GM18868 (cell line): Measurements from ENCODE around the gene RTN1.

Experiments used
- ATAC-seq: cut with Tn5 transposase; IDR thresholded peaks from one replicate; pipeline ENCODE4 v1.9.1; 2021; ENCODE audit warnings: mild to moderate bottlenecking, moderate library complexity; ENCODE audit not compliant: unreplicated experiment

Gene RTN1

DNA sequence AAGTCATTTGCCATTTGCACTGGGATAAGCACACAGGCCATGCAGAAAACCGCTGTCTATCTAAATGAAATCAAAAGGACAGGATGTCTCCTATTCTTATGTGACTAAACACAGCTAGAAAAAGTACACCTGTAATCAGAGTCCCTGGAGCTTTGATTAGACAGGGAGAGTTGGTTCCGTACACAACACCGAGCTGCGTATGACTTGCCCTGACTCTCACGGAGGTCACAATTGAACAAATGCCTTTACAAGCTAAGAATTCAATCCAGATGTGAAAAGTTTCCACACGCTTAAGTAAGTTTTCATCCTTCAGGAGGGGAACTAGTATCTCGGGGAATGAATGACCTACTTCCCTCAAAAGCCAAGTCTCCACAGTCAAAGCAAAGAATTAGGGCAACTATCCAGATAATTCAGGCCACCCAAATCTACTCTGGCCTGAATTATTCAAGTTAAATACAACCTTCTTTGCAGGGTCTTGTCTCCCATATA is 67.5 kb downstream of the RTN1 start:
- no peak for ATAC-seq

- no peak for ATAC-seq
Observed at GRCh38 chr14:59788176-59788575, 82.4 kb downstream of the RTN1 start.

- ATAC-seq: no peak
Observed at GRCh38 chr14:59787045-59787674, 83.4 kb downstream of the RTN1 start.

DNA sequence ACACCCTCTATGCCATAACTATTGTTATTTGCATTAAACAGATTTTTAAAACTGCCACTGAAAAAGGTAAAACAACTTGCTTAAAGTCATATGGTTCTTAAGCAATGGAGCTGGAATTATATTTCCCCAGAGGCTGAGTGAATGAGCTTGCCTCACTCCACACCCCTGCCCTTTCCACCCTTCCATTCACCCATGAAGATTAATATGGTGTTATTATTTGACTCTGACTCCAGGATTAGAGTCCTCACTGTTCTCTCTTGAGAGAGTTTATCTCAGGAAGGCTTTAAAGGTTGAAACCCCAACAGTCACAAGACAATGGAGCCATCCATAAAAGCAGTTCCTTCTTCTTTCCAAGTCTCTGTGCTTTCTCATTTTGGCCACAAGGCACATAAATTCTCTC is 84.9 kb downstream of the RTN1 start:
- no peak for ATAC-seq

DNA sequence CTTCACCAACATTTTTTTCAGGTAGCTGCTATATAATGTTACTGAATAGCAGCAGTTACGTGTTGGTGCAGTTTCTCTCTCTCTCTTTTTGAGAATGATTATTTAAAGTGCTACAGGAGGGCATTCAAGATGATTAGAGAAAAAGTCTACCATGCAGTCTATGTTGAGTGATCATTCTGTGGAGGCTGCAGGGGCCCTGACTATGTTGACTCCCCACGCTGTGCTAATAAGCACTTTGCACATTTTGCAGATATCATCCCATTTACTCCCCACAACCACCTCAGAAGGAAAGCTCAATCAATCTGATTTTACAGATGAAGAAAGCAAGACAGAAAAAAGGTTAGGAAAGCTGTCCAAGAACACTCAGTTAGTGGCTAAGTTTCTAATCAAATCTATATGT is 87.8 kb downstream of the RTN1 start:
- no peak for ATAC-seq

DNA sequence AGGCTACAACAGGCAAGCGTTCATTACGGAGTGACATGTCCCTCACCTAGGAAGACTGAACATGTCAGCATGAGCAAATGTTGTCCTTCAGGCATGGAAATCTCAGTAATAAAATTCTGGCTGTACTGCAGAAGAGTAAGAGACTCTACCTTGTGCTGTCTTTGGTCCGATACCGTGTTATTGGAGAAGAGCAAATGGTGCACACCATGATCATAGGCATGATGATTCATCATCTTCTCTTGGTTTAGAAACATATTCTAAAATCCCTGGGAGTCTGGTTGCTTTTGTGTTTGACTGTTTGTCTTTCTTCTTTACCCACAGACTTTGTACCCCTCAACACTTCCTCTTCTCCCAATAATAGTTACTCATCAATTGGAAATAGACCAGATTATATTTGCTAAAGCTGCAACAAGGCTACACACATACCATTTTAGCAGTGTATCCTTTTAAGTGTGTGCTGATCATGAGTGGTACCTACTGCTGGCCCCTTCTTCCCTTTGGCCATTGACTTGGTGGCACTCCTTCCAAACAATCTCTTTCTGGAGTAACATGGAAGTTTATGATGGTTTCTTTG is 93.5 kb downstream of the RTN1 start:
- no peak for ATAC-seq

GRCh38 chr14:59776468-59776867 is 94.1 kb downstream of the RTN1 start:
- ATAC-seq: peak; percentile 43

GRCh38 chr14:59772233-59772632 is 98.3 kb downstream of the RTN1 start:
- ATAC-seq: no peak

DNA sequence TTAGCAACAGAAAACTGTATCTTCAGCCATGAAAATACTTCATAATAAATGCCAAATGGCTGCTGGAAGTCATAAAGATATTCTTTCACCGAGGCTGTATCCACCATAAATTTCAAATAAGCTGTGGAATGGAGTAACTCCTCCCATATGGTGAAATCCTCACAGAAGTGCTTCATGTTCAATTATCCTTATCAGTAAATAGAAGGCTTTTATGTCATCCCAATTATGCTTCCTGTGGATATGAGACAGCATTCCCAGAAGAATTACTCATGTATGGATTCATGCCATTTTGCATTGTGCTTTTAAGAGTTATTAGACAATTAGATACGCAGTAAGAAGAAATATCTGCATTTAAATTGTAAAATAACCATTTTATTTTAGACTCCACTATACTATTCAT is 99.0 kb downstream of the RTN1 start:
- ATAC-seq: no peak

DNA sequence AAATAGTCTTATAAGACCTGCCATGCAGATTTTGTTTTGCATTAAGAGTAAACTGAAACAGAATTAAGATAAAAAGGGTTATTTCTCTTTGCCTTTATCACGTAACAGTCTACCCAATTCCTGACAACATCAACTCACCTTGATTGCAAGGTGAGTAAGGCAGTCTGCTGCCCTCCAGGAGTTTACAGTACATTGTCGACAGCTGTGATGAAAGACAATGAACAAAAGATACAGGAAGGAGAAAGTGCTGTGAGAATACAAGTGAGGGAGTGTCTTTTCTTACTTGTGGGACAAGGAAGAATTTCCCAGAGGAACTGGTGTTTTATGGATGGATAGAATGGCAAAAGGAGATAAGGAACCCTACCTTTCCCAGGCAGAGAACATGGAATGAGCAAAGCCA is 101.0 kb downstream of the RTN1 start:
- no peak for ATAC-seq

DNA sequence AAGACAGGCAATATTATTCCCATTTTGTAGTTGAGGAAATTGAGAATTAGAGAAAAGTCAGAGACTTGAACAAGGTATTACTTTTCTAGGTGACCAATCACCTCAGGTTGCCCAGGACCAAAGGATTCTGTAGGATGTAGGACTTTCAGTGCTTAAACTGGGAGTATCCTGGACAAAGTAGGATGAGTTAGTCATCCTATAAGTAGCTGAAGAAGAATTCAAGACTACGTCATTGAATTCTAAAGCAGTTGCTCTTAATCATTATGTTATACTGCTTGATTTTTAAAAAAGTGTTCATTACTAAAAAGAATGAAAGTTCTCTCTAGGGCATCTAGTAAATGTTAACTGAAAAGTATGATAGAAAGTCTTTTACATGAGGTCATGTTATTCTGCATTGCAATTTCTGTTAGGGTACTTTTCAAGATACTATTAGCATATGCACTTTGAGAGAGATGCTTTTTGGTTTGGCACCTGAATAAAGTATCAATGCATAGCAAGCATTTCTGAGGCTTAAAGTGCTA is 101.7 kb downstream of the RTN1 start:
- ATAC-seq: no peak

DNA sequence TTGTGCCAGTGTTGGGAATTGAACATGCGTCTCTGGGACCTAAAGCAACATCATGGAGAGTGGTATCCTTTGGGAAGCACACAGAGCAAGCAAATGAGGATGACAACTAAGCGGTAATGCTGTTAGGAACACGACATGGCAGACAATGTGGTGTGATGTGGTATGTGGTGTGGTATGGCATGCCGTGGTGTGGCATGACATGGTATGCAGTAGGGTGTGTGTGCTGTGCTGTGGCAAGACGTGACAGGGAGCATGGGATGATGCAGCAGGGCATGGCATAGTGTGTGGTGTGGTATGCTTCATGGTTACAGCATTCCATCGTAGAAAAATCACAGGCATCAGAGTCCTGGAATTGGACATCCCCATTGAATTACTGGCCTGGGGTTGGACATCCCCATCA is 108.7 kb downstream of the RTN1 start:
- no peak for ATAC-seq

GRCh38 chr14:59755409-59756135 is 115.0 kb downstream of the RTN1 start:
- ATAC-seq: no peak

- ATAC-seq: no peak
Observed at GRCh38 chr14:59754256-59754655, 116.3 kb downstream of the RTN1 start.

DNA sequence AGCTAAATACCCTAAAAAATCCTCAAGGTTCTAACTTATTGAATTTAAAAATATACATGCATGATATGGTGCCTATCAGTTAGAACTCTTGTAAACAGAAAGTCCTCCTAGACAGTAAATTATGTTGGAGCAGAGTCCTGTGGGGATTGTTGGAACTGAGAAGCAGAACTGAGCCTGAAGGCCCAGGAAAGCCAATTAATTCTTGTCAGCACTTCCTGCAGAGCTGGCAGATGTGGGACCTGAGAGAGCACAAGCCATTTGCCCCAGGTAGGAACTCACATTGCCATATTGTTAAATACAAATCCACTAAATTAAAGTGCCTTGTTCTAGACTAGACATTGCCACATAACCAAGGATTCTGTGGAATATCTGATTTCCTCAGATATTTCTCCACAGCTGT is 117.1 kb downstream of the RTN1 start:
- ATAC-seq: no peak

GRCh38 chr14:59751578-59751977 is 119.0 kb downstream of the RTN1 start:
- ATAC-seq: no peak

- no peak for ATAC-seq
Observed at GRCh38 chr14:59739794-59740193, 130.8 kb downstream of the RTN1 start.

DNA sequence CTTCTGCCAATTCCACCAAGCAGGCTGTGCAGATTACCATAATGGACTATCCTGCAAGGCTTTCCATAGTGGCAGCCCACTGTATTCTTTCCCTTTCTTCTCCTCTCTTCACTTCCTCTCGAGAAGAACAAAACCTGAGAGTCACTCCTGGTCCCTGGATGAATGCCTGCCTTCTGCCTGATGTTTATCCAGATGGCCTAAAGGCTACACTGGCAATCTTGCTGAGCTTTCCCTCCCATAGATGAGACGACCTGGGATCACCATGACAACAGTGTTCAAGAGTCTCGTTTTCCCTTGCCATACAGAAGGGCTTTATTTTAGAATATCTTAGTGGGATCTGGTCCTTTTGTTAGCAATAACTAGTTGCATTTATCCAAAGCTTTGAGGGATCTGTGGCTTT is 142.3 kb downstream of the RTN1 start:
- ATAC-seq: no peak

DNA sequence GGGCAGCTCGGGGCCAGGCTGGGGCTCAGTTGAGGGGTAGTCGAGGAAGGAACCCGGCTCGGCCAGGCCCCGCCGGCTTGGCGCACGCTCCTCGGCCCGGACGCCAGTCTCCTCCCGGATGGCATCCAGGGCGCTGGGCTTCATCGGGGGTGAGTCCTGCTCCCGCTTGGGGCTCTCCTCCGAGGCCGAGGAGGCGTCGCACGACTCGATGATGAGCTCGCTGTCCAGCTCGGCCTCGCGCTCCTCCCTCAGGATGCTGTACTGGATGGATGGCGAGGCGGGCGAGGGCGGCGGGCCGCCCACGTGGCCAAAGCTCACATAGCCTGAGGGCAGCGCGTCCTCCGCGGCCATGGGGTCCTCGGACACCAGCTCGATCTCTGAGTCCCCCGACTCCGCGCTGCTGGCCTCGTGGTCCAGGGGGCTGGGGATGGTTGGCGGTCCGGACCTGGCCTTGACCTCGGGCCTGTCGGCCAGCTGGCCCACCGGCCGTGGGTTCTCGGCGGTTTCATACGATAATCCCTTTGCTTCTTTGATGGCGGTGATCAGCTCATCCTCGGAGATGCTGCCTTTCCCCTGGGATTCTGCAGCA is 143.4 kb downstream of the RTN1 start:
- ATAC-seq: no peak

GRCh38 chr14:59711080-59711479 is 159.5 kb downstream of the RTN1 start:
- ATAC-seq: no peak

DNA sequence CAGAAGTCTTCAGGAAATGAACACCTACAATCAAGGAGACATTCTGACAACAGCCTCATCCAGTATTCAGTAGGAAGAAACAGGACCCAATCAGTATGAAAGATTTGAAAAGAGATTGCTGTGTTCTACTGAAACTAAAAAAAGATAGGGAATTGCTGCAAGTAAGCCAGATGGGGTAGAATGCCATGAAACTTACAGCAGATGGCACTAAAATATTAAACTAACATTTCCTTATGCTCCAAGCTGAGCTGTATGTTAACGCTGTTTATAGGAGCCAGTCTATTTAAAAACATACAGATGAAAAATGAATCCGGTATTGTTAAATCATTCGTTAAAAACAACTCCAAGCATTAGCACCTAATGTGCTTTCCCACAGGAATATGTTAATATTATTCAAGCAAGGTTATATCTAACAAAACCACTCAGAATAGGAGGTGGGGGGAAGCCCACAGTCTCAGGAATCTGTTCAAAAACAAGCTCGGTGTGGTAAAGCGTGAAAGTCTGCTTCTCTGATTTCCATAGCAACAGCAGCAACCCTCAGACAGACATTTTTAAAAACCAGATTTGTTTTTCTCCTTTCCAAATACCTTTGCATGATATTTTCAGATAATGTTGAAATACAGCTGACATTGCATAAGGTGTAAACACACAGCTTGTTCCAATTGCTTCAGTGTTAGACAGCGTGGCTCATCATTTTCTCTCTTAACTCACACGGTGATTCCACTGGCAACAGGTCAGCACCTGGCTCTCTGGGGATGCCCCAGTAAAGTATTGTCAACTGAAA is 162.6 kb downstream of the RTN1 start:
- no peak for ATAC-seq
